Inflammatory macrophage treated with lipopolysaccharide for 1 hour (primary cell): ENCODE data around the gene HSD3B7.

Experiments
- DNase-seq, 2 donors: peaks; one replicate each; pipeline ENCODE4 v3.0.0-alpha.2; 2020 to 2022

The HSD3B7 gene

GRCh38 chr16:31029272-31029671 is 44.3 kb downstream of the HSD3B7 start:
- DNase-seq = no peak

- DNase-seq = peak in 1 of 2 donors; percentile 45
These were observed 46.3 kb downstream of the HSD3B7 start for GRCh38 chr16:31031276-31031675.

- DNase-seq = peak; percentile 99 to 100
These were observed 48.0 kb downstream of the HSD3B7 start, which contains the start of gene STX4 for GRCh38 chr16:31032736-31033708. TSS of gene STX4 (plus strand) at chr16:31033558. CDS start at chr16:31033806, 248 bp downstream.

- DNase-seq = peak; percentile 81 to 89
These were observed 48.9 kb downstream of the HSD3B7 start for GRCh38 chr16:31033709-31034492.

GRCh38 chr16:31036691-31037090 is 51.7 kb downstream of the HSD3B7 start:
- DNase-seq = peak; percentile 37 to 58
